NOMO-1 treated with DMSO at 0.1 percent for 48 hours (cell line): ENCODE data around the gene GFRA1.

ENCODE experiments used
- DNase-seq: peaks from one replicate; lab custom pipeline; 2025; ENCODE audit not compliant: unreplicated experiment; lab: John Stamatoyannopoulos, UW

The GFRA1 gene

DNA sequence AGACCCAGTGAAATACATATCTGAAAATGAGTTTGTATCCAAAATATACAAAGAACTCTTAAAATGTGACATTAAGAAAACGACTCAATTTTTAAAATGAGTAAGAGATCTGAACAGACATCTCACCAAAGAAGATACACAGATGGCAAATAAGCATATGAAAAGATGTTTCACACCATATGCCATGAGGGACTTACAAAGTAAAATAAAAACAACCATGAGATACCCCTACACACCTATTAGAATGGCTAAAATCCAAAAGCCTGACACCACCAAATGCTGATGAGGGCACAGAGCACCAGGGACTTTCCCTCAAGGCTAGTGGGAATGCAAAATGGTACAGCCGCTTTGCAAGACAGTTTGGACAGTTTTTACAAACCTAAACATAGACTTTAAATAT, 27.9 kb downstream of the GFRA1 start:
- no peak for DNase-seq

DNA sequence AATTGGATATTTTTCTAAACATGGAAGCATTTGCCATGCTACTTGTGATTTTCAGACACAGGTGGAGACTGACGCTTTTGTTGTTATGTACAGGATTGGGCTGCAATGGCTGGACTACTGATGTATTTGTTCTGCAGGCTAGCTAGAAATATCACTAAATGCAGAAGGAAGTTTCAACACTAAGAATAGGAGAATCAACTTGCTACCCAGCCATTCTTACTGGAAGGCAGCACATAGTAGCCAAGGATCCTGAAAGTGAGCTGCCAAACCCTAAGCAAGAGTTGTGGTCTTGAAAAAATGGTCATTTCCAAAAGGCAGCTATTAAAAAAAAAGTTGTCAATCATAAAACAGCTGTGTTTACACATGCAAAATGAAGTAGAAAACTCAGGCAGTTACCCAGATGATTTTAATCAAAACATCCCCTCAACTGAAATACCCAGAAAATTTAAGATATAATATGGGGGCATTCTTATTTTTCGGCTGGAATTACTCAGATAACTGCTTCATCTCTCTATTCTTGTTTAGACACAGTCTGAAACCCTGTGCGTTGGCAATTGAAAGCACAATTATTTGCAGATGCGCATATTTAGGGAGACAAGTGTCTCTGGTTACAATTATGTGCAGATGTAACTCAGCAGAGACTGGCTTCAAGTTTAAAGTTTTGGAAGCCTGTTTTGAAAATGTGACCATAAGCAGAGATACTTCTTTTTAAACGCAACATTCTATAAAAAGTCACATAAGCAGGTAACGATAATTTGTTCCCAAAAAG, 31.2 kb downstream of the GFRA1 start:
- DNase-seq: no peak

DNA sequence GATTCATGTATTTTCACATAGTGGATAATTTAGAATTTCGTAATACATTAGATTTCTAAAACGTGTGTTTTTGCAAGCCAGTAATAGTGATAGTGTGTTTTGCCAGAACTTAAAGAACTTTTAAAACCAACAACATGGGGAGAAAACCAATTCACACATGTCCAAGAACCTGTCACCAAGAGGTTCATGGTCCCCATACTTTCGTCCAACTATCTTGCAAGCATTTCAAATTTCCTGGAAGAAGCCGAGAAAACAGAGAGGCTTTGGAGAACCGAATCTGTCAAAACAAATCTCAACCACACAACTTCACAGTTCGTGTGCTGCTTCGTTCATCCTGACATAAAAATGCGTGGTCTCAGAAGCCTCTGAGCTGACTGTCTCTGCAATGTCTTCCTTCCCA, 31.9 kb downstream of the GFRA1 start:
- no peak for DNase-seq

DNA sequence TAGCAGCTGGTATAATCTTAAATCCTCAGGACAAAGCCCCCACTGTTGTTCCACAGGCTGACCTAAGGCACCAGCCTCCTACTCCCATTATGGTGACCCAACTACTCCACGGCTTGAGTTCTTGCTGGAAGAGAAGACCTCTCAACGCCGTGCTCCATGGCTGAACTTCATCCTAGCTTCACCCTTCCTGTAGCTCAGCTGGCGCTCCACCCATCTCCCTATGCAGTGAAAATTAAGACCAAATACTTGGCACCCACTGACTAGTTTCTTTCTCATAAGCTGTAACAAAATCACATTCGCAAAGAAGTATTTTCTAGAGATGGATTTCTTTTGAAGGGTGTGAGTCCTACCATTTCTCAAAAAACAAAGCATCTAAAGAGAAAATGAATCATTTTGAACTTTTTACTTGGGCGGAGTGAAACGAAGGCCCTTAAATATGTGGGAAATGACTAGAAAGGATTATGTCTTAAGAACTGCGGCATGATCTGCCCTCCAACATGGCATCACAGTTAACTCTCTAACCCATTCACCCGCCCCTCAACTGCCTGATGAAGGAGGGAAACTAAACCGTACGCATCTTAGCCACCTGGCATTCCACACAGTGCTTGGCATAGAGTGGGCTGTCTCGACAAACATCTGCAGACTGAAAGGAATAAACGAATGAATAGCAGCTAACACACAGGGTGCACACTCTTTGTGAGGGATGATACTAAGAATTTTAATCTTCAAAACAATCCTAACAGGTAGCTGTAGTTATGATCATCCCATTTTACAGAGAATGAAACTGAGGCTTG, 32.7 kb downstream of the GFRA1 start:
- DNase-seq: no peak

DNA sequence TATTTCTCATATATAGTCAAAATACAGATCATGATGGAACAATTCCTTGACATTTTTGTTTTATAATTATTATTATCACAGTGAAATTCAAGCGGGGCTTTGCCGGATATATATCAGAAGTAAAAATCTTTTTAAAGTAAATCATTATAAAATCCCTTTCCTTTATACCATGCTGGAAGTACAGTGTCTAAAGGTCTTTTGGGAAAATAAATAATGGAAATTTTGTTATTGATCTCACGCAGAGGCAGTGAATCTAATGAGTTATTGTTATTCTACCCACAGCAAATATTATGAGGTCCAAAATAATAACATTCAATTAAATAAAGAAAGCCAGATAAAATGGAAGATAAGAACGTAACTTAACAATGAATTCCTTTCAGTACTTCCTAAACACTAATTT, 33.8 kb downstream of the GFRA1 start:
- DNase-seq: no peak

DNA sequence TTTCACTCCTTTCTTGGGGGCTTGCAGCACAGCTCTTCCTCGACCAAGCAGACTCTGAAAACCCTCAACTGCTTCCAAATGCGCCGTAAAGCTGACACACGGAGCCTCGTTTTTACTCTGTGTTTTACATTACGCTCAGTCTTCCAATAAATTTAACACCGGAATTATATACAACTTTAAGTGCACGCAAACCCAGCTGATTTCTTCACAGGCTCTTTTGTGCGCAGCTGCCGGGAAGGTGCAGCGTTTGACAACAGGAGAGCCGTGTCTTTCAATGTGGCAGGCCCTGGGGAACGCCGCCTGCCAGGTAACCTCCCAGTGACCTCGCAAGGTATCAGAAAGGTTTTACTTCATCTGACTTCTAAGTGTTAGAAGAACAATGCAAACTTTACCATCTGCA, 35.0 kb downstream of the GFRA1 start:
- no peak for DNase-seq

DNA sequence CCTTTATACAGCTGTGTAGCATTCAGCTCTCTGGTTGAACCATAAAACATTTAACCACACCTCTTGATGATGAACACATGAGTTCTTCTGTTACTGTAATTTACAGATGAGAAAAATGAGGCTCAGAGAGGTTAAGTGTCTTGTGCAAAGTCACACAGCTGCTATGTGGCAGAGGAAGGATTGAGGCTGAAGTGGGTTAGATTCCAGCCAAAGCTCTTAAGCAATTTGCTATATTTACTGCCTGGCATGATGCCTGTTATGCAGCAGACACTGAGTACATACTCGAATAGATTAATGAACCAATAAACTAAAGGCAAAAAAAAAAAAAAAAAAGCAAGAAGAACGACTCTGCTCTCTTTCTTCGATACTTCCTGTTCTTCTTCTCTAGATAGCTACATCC, 35.7 kb downstream of the GFRA1 start:
- DNase-seq: no peak

DNA sequence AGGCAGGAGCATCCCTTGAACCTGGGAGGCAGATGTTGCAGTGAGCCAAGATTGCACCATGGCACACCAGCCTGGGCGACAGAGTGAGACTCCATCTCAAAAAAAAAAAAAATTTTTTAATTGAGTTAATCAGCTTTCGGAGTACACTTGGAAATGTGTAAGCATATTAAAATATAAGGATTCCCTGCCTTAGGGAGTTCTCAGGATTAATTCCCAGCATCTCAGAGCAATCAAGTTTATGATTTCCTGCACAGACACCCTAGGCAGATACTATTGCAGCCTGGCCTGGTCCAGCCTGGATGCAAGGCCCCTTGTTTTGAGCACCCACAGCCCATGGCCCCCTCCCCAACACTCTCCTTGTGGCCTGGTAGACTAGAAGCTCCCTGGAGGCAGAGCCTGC, 39.8 kb downstream of the GFRA1 start:
- no peak for DNase-seq

DNA sequence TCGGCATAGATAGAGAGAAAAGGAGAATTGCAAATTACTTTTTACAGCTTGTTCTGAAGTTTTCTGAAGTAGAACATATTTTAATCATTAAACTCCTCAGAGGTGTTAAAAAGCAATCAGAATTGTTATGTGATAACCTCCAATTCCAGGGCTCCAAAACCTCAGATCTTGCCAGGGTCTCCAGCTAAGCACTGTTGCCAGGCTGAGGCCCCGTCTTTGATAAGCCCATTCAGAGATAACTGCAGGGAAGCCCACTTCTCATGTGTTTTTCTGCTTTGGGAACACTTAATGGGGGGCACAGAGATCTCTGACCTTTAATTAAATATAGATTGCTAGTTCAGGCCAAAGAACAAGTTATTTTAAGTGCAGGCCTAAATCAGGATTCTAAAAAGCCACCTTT, 40.4 kb downstream of the GFRA1 start:
- no peak for DNase-seq

DNA sequence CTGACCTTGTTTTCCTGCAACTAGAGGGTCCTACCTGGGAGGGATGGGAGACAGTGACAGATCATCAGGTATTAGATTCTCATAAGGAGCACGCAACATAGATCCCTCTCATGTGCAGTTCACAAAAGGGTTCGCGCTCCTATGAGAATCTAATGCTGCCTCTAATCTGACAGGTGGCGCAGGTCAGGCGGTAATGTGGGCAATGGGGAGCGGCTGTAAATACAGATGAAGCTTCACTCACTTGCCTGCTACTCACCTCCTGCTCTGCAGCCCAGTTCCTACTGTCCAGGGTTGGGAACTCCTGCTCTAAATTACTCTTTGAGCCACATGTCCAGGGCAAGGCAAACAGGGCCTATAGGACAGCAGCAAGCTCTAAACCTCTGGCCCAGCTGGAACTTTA, 46.2 kb downstream of the GFRA1 start:
- DNase-seq: no peak

DNA sequence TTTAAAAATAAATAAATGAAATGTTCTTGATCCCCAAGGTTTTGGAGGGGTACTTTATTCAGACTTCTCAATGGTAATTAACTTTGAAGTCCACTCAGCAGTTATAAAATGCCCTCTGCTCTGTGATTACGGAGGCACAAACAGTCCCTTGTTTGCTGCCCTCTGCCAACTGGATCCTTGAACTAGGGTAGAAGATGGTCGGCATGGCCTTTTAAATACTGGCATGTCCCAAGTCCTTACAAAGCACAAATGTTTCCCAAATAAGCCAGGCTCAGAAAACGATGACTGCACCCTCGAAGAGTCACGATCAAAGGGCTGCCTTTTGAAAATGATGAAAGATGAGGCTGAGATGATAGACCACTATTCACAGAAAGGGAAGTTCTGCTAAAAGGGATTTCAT, 47.0 kb downstream of the GFRA1 start:
- DNase-seq: no peak

DNA sequence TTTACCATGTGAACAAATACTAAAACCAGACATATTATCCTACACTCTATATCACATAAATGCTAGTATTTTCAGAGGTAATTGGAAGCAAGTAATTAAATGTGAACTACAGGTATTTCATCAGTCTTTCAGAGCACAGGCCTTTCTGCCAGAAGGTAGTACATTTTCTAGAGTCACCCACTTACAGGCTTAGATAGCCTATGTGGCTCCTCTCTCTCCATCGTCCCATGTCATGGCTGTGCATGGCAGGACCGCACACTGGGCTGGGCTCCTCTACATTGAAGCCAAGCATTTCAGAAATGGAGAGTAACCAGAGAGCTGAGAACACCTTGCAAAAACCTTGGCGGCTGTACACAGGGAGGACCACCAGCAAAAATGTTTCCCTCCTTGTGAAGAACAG, 49.7 kb downstream of the GFRA1 start:
- no peak for DNase-seq

DNA sequence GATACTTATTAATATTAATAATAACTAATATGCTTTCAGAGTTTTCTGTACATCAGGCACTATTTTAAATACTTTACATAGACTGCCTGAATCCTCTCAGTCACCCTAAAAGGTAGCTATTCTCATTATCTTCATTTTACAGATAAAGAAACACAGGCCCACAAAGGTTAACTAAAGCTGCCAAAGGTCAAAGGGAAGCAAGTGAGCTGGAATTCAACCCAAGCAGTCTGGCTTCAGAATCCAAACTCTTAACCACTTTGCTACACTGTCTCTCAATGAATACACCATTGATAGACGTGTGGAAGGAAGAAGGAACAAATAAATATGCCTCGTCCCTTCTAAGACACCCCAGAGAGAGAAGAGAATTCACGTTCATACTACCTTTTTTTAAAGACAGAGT, 52.0 kb downstream of the GFRA1 start:
- DNase-seq: no peak

DNA sequence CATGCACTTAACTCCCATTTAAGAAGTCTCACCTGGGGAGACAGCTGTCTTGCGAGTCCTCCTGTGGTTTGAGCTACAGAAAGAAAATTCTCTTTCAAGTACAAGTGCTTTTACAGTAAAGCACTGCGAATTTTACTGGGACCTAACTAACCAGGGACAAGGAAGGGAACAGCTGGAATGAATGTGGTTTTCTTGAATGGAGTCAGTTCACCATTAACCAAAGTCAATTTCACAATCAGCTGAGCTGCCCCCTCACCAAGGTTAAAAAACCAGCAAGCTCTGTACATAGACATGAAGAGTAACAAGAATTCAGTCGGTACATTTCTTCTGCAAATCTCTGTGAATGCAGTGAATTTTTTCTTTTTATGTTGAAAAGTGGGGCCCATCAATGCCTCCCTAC, 56.3 kb downstream of the GFRA1 start:
- DNase-seq: no peak

DNA sequence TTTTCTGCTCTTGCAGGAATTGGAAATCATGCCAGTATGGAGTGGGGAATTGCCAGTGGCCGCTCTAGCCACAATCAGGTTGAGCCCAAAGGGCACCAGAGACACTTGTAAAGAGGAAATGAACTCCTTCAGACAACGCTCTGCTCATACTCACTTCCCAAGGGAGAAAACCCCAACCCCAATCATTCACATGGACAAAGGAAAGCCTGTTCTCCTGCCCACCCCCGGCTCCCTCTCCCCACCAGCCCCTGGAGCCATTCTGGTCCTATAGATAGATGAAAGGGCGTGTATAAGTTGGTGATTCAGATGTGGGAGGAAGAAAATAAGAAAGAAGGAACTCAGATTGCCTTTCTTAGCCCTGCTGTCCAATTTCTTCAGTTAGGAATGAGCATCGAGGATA, 57.4 kb downstream of the GFRA1 start:
- no peak for DNase-seq

DNA sequence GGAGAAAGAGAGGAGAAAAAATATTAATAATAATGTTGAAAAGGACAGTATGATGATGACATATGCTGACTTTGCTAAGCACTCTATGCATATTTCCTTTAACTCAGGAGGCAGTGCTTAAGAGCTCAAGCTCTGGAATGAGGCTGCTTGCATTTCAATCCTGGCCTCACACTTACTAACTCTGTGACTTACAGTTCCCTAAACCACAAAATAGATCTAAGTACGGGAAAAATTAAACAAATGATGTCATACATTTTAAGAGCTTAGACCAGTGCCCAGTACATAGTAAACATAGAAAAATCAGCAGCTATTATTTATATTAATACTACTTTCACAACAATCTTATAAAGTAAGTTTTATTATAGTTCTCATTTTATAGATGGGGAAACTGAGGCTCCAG, 61.3 kb downstream of the GFRA1 start:
- no peak for DNase-seq

DNA sequence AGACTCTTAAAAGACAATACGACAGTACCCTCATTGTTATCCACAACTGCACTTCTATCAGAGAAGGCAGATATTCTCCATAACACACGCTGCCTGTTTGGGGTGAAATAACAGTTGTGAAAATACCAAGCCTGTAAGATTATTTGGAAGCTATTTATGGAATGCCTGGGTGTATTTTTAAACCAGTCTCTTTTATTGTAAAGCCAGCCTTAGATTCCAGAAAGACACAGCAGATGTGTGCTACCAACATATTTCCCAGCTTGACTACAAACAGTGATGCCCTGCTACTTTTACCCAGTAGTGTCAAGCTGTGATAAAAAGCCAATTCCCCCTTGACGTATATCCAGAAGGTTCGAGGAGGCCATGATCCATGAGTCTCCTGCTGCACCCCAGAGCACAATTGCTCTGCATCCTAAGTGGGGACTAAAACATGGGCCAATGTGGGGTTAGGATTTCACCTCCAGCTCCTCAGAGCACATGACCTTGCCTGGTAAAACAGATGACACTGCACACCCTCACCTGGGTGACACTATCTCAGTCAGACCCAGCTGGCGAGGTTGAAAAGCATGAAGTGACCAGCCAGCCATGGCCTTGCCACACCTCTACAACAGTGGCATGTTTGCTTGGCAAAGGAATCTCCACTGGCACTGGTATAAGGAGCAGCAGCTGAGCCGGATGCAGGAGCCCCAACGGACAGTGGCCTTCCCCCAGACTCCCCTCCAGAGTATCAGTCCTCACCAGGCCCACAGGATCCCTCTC, 62.2 kb downstream of the GFRA1 start:
- DNase-seq: no peak

DNA sequence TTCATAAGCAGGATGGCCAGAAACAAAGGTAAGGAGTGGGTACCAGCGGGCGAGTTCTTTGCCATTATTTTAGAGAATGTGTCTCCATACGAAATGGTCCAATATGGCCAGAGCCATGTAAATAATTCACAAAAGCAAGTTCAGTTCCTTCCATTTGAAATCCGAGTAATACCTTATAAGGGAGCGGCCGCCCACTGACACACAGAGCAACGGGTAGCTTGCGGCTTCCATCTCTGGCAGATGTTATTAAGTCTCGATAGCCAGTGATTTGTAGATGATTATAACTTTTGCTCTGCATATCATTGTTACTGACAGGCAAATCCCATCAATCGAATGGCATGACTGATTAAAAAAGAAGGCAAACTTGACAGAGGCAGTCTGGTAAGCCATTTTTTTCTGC, 63.2 kb downstream of the GFRA1 start:
- DNase-seq: no peak

DNA sequence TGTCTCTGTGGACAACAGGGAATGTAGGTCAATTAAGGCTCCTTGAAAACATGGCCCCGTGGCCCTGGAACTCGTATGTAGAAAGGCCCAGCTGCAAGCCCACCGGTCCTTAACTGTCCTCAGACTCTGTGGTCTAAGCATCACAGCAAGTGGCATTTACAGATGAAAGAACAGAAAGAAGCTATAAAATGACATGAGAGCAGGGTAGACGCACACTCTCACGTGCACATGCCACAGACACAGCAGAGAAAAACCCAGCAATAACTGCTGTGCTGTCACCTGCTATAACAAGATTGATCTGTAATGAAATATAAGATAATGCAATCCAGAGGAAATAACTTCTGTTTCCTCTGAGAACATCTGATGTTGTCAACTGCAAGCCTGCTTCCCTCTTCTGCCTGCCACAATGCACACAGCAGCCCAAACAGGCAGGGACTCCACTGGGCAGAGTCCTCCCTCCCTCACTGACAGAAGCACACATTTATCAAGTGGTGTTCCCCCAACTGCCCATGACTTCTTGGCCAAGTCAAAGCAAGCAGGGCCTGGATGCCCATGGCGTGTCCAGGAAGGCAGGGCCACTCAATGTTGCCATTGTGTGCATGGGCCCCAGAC, 63.9 kb downstream of the GFRA1 start:
- DNase-seq: no peak

DNA sequence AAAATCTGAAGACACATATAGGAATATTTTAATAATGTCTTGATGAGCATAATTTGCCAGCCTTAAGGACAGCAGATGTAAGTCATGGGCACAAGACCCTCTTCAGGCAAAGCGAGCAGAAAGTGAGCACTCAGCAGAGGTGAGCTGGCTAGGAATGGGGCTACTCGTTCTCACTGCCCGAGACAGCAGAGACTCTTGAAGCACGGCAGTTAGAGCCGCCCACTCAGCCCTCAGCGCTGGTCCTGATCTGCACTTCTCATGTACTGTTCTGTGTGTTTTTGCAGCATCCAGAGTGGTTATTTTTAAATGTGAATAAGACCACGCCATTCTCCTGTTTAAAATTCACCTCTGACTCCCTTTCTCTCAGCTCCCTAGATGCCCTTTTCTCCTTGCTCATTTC, 65.3 kb downstream of the GFRA1 start:
- DNase-seq: no peak

DNA sequence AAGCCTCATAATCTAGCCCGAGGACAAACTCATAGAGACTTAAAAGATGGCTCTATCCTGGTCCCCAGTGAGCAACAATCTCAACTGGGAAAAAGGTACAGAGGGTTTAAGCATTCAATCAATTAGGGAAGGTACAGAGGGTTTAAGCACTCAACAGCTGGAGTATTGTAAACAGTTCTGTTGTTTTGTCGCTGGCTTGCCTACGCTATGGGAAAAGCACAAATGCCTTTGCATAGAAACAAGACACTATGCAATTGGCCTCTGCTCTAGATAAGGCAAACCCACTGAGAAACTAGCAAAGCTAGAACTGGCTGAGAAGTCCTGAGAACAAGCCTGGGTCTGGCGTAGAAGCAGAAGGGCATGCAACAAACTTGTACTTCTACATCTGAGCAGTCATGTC, 69.3 kb downstream of the GFRA1 start:
- DNase-seq: no peak
